Endodermal cell (in vitro differentiated cells): Measurements from ENCODE around the gene BEST4. TPM values are rescaled to one million over a fixed set of nuclear protein-coding genes. Genes with fewer than 3 reads are reported as not detected.
"Not testable (repeated sequence)": the region's sequence is repeated elsewhere in the genome, so short reads cannot be mapped to it uniquely, and the experiment has no call there.

Experiments used
- DNase-seq: peaks from one replicate; pipeline ENCODE4 v3.0.0-alpha.2; 2017
- H3K27ac ChIP-seq: 2 replicates; pipeline ENCODE4 v1.5.1; 2013; ENCODE audit warnings: mild to moderate bottlenecking, low read depth, low read length, moderate library complexity
- H3K27me3 ChIP-seq: 2 replicates; pipeline ENCODE4 v1.6.1; 2013; ENCODE audit warnings: mild to moderate bottlenecking, low read length, moderate library complexity; ENCODE audit not compliant: insufficient read depth, control insufficient read depth, poor library complexity, severe bottlenecking
- H3K36me3 ChIP-seq: 2 replicates; pipeline ENCODE4 v1.7.0; 2013; ENCODE audit warnings: mild to moderate bottlenecking, low read length, moderate library complexity; ENCODE audit not compliant: control insufficient read depth, insufficient read depth
- H3K4me1 ChIP-seq: one replicate; pipeline ENCODE4 v1.7.0; 2013; ENCODE audit warnings: low read length; ENCODE audit not compliant: control insufficient read depth, insufficient read depth
- H3K4me3 ChIP-seq: 2 replicates; pipeline ENCODE4 v1.5.1; 2013; ENCODE audit warnings: mild to moderate bottlenecking, low read length, moderate library complexity
- H3K9ac ChIP-seq: 2 replicates; pipeline ENCODE4 v1.6.1; 2013; ENCODE audit warnings: mild to moderate bottlenecking, low read length, moderate library complexity; ENCODE audit not compliant: poor library complexity, severe bottlenecking; ENCODE audit errors: extremely low read depth
- H3K9me3 ChIP-seq: 2 replicates; pipeline ENCODE4 v1.6.1; 2013; ENCODE audit warnings: mild to moderate bottlenecking, low read length, moderate library complexity; ENCODE audit not compliant: control insufficient read depth
- H3K27ac Mint-ChIP-seq: 2 replicates; pipeline ENCODE4 v1.8.0; 2020; ENCODE audit warnings: mixed read lengths
- H3K27me3 Mint-ChIP-seq: 2 replicates; pipeline ENCODE4 v1.8.0; 2021; ENCODE audit warnings: mild to moderate bottlenecking, mixed read lengths; ENCODE audit not compliant: insufficient read depth
- H3K36me3 Mint-ChIP-seq: 2 replicates; pipeline ENCODE4 v1.8.0; 2020; ENCODE audit warnings: low read depth, mixed read lengths
- H3K4me1 Mint-ChIP-seq: 2 replicates; pipeline ENCODE4 v1.8.0; 2020; ENCODE audit warnings: mixed read lengths
- H3K4me3 Mint-ChIP-seq: 2 replicates; pipeline ENCODE4 v1.8.0; 2020; ENCODE audit warnings: mild to moderate bottlenecking, moderate library complexity, mixed read lengths
- H3K9me3 Mint-ChIP-seq: 2 replicates; pipeline ENCODE4 v1.8.0; 2020; ENCODE audit warnings: mild to moderate bottlenecking, mixed read lengths
- CTCF ChIP-seq: fragments of 200-600 bp; sonication (generic); conservative IDR thresholded peaks from 2 replicates; pipeline ENCODE4 v1.5.0; 2021; ENCODE audit warnings: antibody characterized with exemption, mild to moderate bottlenecking
- WGBS, 2 experiments: methylation state at CpG; one replicate each; pipeline versions ENCODE4 v1.1.5 to v1.1.7; 2013; ENCODE audit warnings: missing lambda C conversion rate in 2 of 2, mixed read lengths in 1 of 2; ENCODE audit not compliant: insufficient coverage in 1 of 2, insufficient read length in 1 of 2; 5-methylcytosine and 5-hydroxymethylcytosine counted together
- total RNA-seq, 2 donors: library from RNA; stranded (reverse); fragmentation: NEBNext Ultra II Directional in 1 of 2; extraction: Animal tissue kit (Norgen Biotek cat#: 25700) in 1 of 2; gene quantifications; 2 replicates in 1 of 2; 3 replicates in 1 of 2; pipeline ENCODE4 v1.2.1, GENCODE V29; 2021

BEST4 gene
- total RNA-seq, 2 donors from 2014 or later, result 1.6 to 2.3 TPM

- Histone ChIP-seq H3K9me3 (no peaks in the 10 kb centered on the region), H3K4me1 (no peaks in the 10 kb centered on the region), H3K4me3 (peak overlapping the region; percentile 98), H3K27me3 (no peaks in the 10 kb centered on the region), H3K27ac (no peak overlapping the region), H3K9ac (peak overlapping the region; percentile 98), H3K36me3 (peaks cover 38% of the 10 kb centered on the region)
- Mint-ChIP-seq H3K9me3 (no peaks in the 10 kb centered on the region), H3K36me3 (peaks cover 55% of the 10 kb centered on the region), H3K27ac (peak overlapping the region; percentile 94), H3K4me3 (peak overlapping the region; percentile 87), H3K27me3 (no peaks in the 10 kb centered on the region), H3K4me1 (peaks cover 17% of the 10 kb centered on the region)
- 43 to 56% methylated on average over 9 to 12 of the region's 12 CpGs for WGBS, 2 experiments
- DNase-seq, result no peak
- TF ChIP-seq CTCF, result no peak
Observed at GRCh38 chr1:44776730-44777068, 11.3 kb downstream of the BEST4 start.

DNA sequence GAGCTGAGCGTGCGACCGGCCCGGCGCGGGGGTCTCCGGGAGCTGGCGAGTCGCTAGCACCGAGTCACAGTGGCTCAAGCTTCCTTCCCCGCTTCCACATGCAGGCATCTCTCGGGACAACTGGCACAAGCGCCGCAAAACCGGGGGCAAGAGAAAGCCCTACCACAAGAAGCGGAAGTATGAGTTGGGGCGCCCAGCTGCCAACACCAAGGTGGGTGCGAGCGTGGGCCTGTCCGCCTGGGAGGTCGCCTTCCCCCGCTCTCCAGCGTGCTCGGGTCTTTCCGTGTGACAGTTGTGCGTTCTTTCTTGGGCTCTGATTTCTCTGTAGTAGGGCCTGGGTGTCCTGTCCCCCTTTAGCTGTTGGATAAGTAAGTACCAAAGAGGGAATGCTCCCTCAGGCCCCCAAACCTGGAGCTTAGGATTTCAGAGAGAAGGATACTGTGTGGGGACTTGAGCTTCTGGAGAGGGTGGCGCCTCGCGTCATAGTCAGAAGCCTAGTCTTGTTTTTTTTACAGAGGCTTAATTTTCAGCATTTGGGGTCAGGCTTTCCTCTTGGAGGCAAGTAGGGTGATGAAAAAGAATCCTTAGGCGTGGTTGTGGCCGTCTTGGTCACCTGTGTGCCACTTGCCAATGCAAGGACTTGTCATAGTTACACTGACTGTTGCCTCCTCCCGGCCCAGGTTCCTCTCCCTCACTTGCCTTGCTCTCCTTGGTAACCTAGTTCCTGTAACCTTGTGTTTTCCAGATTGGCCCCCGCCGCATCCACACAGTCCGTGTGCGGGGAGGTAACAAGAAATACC lies 11.8 kb downstream of the BEST4 start:
- H3K27ac ChIP-seq, result peak overlapping the region; percentile 94
- H3K4me3 Mint-ChIP-seq, result peak overlapping the region; percentile 87
- H3K9ac ChIP-seq, result peak overlapping the region; percentile 98
- DNase-seq, result no peak
- no peaks in the 10 kb centered on the region for H3K27me3 Mint-ChIP-seq
- H3K9me3 ChIP-seq, result no peaks in the 10 kb centered on the region
- H3K9me3 Mint-ChIP-seq, result no peaks in the 10 kb centered on the region
- H3K27me3 ChIP-seq, result no peaks in the 10 kb centered on the region
- H3K4me1 Mint-ChIP-seq, result peaks cover 17% of the 10 kb centered on the region
- TF ChIP-seq CTCF, result no peak
- 3 to 8% methylated on average over 15 to 36 of the region's 36 CpGs for WGBS, 2 experiments
- H3K4me3 ChIP-seq, result peak overlapping the region; percentile 98
- H3K4me1 ChIP-seq, result no peaks in the 10 kb centered on the region
- H3K36me3 Mint-ChIP-seq, result peaks cover 49% of the 10 kb centered on the region
- H3K27ac Mint-ChIP-seq, result peak overlapping the region; percentile 94
- H3K36me3 ChIP-seq, result peaks cover 38% of the 10 kb centered on the region

- H3K4me3 Mint-ChIP-seq, result peak within 1 kb of the TSS; percentile 87
- no peaks in the 10 kb centered on the region for H3K9me3 ChIP-seq
- H3K27me3 ChIP-seq, result no peaks in the 10 kb centered on the region
- peaks cover 17% of the 10 kb centered on the region for H3K4me1 Mint-ChIP-seq
- WGBS, 2 experiments, result 0% methylated on average over 44 to 65 of the region's 65 CpGs
- H3K27me3 Mint-ChIP-seq, result no peaks in the 10 kb centered on the region
- DNase-seq, result peak; percentile 97
- peak within 1 kb of the TSS; percentile 97 for H3K27ac Mint-ChIP-seq
- no peak for TF ChIP-seq CTCF
- peak within 1 kb of the TSS; percentile 98 for H3K4me3 ChIP-seq
- peak within 1 kb of the TSS; percentile 94 for H3K27ac ChIP-seq
- H3K9me3 Mint-ChIP-seq, result no peaks in the 10 kb centered on the region
- H3K9ac ChIP-seq, result peak within 1 kb of the TSS; percentile 98
- peaks cover 38% of the 10 kb centered on the region for H3K36me3 ChIP-seq
- H3K4me1 ChIP-seq, result no peaks in the 10 kb centered on the region
- H3K36me3 Mint-ChIP-seq, result peaks cover 45% of the 10 kb centered on the region
Observed at GRCh38 chr1:44775078-44775929, 12.7 kb downstream of the BEST4 start, which contains the start of gene RPS8. Gene RPS8, plus strand, starts transcription at chr1:44775540. Its CDS starts 57 bp downstream, at chr1:44775597.

DNA sequence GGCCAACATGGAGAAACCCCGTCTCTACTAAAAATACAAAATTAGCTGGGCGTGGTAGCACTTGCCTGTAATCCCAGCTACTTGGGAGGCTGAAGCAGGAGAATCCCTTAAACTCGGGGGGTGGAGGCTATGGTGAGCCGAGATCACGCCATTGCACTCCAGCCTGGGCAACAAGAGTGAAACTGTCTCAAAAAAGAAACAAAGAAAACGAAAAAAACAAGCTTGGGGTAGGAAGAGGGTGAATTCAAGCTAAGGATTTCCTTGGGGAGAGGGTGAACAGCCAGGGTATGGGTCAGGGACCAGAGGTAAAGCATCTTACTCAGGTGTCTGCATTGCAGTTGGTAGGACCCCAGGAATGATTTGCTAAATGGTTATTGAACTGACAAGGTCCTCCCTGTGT lies 21.5 kb downstream of the BEST4 start:
- H3K27ac ChIP-seq, H3K9me3 Mint-ChIP-seq, H3K27me3 Mint-ChIP-seq, H3K4me3 ChIP-seq, H3K4me1 ChIP-seq, H3K27me3 ChIP-seq, DNase-seq, H3K4me1 Mint-ChIP-seq, H3K4me3 Mint-ChIP-seq, H3K9ac ChIP-seq, H3K9me3 ChIP-seq, H3K27ac Mint-ChIP-seq: not testable (repeated sequence)
- peaks cover 42% of the 10 kb centered on the region for H3K36me3 Mint-ChIP-seq
- peaks cover 38% of the 10 kb centered on the region for H3K36me3 ChIP-seq
- 96 to 97% methylated on average over 6 of the region's 6 CpGs for WGBS, 2 experiments
